Naive B cell (primary cell): ENCODE data around the gene TRIOBP. TPM values are rescaled to one million over a fixed set of nuclear protein-coding genes. Genes with fewer than 3 reads are reported as not detected.
"Not testable (repeated sequence)": the region's sequence is repeated elsewhere in the genome, so short reads cannot be mapped to it uniquely, and the experiment has no call there.

ENCODE experiments used
- ATAC-seq, 2 donors: fragments of 150-1000 bp; cut with Tn5 transposase; 2 replicates each; pipeline ENCODE4 v1.10.0; 2021; ENCODE audit warnings: low read depth in 2 of 2, mild to moderate bottlenecking in 2 of 2, moderate library complexity in 2 of 2
- DNase-seq: peaks from one replicate; pipeline ENCODE4 v3.0.0; 2022
- H3K27ac Mint-ChIP-seq, 6 donors: one replicate each; pipeline ENCODE4 v1.8.0; 2020 to 2022; ENCODE audit warnings: mild to moderate bottlenecking in 6 of 6, mixed read lengths in 6 of 6, moderate library complexity in 5 of 6, inconsistent platforms in 2 of 6
- H3K27me3 Mint-ChIP-seq, 3 donors: one replicate each; pipeline ENCODE4 v1.8.0; 2021 to 2022; ENCODE audit warnings: mixed read lengths in 3 of 3, mild to moderate bottlenecking in 1 of 3
- H3K36me3 Mint-ChIP-seq, 2 donors: one replicate each; pipeline ENCODE4 v1.8.0; 2020 to 2022; ENCODE audit warnings: mixed read lengths in 2 of 2, inconsistent platforms in 1 of 2, mild to moderate bottlenecking in 1 of 2
- H3K4me1 Mint-ChIP-seq, 3 donors: one replicate each; pipeline ENCODE4 v1.8.0; 2020 to 2022; ENCODE audit warnings: mixed read lengths in 3 of 3, inconsistent platforms in 1 of 3, mild to moderate bottlenecking in 1 of 3, moderate library complexity in 1 of 3
- H3K4me3 Mint-ChIP-seq, 8 donors: one replicate each; pipeline ENCODE4 v1.8.0; 2020 to 2022; ENCODE audit warnings: mild to moderate bottlenecking in 8 of 8, mixed read lengths in 8 of 8, moderate library complexity in 8 of 8, inconsistent platforms in 2 of 8
- H3K9me3 Mint-ChIP-seq, 7 donors: one replicate each; pipeline ENCODE4 v1.8.0; 2020 to 2022; ENCODE audit warnings: mixed read lengths in 7 of 7, mild to moderate bottlenecking in 5 of 7, inconsistent platforms in 2 of 7, moderate library complexity in 1 of 7
- polyA plus RNA-seq, 6 donors: library from polyadenylated mRNA; unstranded; fragments of 300-500 nt; fragmentation: Illumina TruSeq; gene quantifications; one replicate each; pipeline ENCODE4 v1.2.3, GENCODE V29; 2021; ENCODE audit warnings: low read depth in 6 of 6

The TRIOBP gene
- polyA plus RNA-seq, 6 donors from 2014 or later = 13.7 to 19.5 (median 16.2) TPM

DNA sequence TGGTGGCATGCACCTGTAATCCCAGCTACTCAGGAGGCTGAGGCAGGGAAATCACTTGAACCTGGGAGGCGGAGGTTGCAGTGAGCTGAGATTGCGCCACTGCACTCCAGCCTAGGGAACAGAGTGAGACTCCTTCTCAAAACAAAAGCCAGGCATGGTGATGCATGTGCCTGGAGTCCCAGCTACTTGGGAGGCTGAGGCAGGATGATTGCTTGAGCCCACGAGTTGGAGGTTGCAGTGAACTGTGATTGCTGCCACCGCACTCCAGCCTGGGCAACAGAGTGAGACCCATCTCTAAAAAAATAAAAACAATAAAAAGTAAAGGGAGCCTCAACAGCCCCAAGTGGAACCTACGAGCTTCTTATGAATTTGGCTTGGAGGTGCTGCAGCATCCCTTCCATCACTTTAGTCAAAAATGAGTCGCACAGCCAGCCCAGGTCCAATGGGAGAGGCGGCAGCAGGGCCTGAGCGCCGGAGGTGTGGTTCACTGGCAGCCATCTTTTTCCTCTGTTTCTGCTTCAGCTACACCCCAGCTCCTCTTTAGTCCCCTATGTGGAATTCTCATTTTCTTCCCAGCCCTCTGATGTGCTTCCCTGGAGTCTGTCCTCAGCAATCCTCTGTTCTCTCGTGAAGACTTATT is 81.6 kb downstream of the TRIOBP start:
- Mint-ChIP-seq H3K4me3 (peak overlapping the region in 1 of 8 donors; percentile 7), H3K9me3 (no peaks in the 10 kb centered on the region), H3K27me3 (no peaks in the 10 kb centered on the region), H3K36me3 (no peaks in the 10 kb centered on the region), H3K4me1 (peaks cover 0 to 5% (median 0%) of the 10 kb centered on the region in 3 donors), H3K27ac (peak overlapping the region in 1 of 6 donors; percentile 26)
- no peak for ATAC-seq
- no peak for DNase-seq

- H3K4me1 Mint-ChIP-seq = peaks cover 0 to 5% (median 0%) of the 10 kb centered on the region in 3 donors
- H3K36me3 Mint-ChIP-seq = no peaks in the 10 kb centered on the region
- ATAC-seq = no peak
- peak overlapping the region in 1 of 6 donors; percentile 26 for H3K27ac Mint-ChIP-seq
- H3K4me3 Mint-ChIP-seq = no peak overlapping the region
- peaks cover 0 to 8% (median 4%) of the 10 kb centered on the region in 3 donors for H3K27me3 Mint-ChIP-seq
- no peak for DNase-seq
- H3K9me3 Mint-ChIP-seq = no peaks in the 10 kb centered on the region
Observed at GRCh38 chr22:37781434-37782059, 84.7 kb downstream of the TRIOBP start.

GRCh38 chr22:37782340-37783168 is 85.7 kb downstream of the TRIOBP start:
- H3K4me1 Mint-ChIP-seq = peaks cover 0 to 5% (median 0%) of the 10 kb centered on the region in 3 donors
- peaks cover 0 to 8% (median 4%) of the 10 kb centered on the region in 3 donors for H3K27me3 Mint-ChIP-seq
- no peak overlapping the region for H3K4me3 Mint-ChIP-seq
- no peak for ATAC-seq
- no peaks in the 10 kb centered on the region for H3K36me3 Mint-ChIP-seq
- no peak overlapping the region for H3K27ac Mint-ChIP-seq
- DNase-seq = no peak
- no peaks in the 10 kb centered on the region for H3K9me3 Mint-ChIP-seq

GRCh38 chr22:37784829-37785495 is 88.1 kb downstream of the TRIOBP start:
- ATAC-seq (no peak), DNase-seq (no peak)
- no peaks in the 10 kb centered on the region for H3K9me3 Mint-ChIP-seq
- no peaks in the 10 kb centered on the region for H3K36me3 Mint-ChIP-seq
- no peaks in the 10 kb centered on the region for H3K4me1 Mint-ChIP-seq
- peaks cover 0 to 8% (median 4%) of the 10 kb centered on the region in 3 donors for H3K27me3 Mint-ChIP-seq
- H3K27ac Mint-ChIP-seq = peak overlapping the region in 2 of 6 donors; percentile 17 to 72
- no peak overlapping the region for H3K4me3 Mint-ChIP-seq

GRCh38 chr22:37790234-37790633 is 93.4 kb downstream of the TRIOBP start:
- no peak for DNase-seq
- no peak overlapping the region for H3K27ac Mint-ChIP-seq
- H3K36me3 Mint-ChIP-seq = no peaks in the 10 kb centered on the region
- peaks cover 0 to 4% (median 0%) of the 10 kb centered on the region in 3 donors for H3K27me3 Mint-ChIP-seq
- ATAC-seq = no peak
- H3K4me3 Mint-ChIP-seq = no peak overlapping the region
- H3K4me1 Mint-ChIP-seq = no peaks in the 10 kb centered on the region
- peaks cover 0 to 2% (median 0%) of the 10 kb centered on the region in 7 donors for H3K9me3 Mint-ChIP-seq

- no peak overlapping the region for H3K4me3 Mint-ChIP-seq
- peaks cover 0 to 2% (median 0%) of the 10 kb centered on the region in 7 donors for H3K9me3 Mint-ChIP-seq
- no peaks in the 10 kb centered on the region for H3K36me3 Mint-ChIP-seq
- H3K27ac Mint-ChIP-seq = no peak overlapping the region
- no peaks in the 10 kb centered on the region for H3K4me1 Mint-ChIP-seq
- ATAC-seq (no peak), DNase-seq (no peak)
- peaks cover 0 to 4% (median 0%) of the 10 kb centered on the region in 3 donors for H3K27me3 Mint-ChIP-seq
Observed at GRCh38 chr22:37792494-37792893, 95.6 kb downstream of the TRIOBP start.

- no peaks in the 10 kb centered on the region for H3K36me3 Mint-ChIP-seq
- no peak overlapping the region for H3K4me3 Mint-ChIP-seq
- H3K27ac Mint-ChIP-seq = no peak overlapping the region
- DNase-seq = no peak
- H3K4me1 Mint-ChIP-seq = no peaks in the 10 kb centered on the region
- H3K9me3 Mint-ChIP-seq = peaks cover 0 to 2% (median 0%) of the 10 kb centered on the region in 7 donors
- no peak for ATAC-seq
- H3K27me3 Mint-ChIP-seq = peaks cover 0 to 8% (median 6%) of the 10 kb centered on the region in 3 donors
Observed at GRCh38 chr22:37794376-37794775, 97.5 kb downstream of the TRIOBP start.

GRCh38 chr22:37796079-37796478 is 99.2 kb downstream of the TRIOBP start:
- Mint-ChIP-seq H3K27ac (peak overlapping the region in 1 of 6 donors; percentile 38), H3K4me3 (no peak overlapping the region), H3K36me3 (no peaks in the 10 kb centered on the region), H3K27me3 (peaks cover 8 to 19% (median 10%) of the 10 kb centered on the region in 3 donors), H3K9me3 (peaks cover 0 to 2% (median 0%) of the 10 kb centered on the region in 7 donors), H3K4me1 (no peaks in the 10 kb centered on the region)
- ATAC-seq (no peak), DNase-seq (no peak)

- H3K27me3 Mint-ChIP-seq = peaks cover 8 to 24% (median 10%) of the 10 kb centered on the region in 3 donors
- not testable (repeated sequence) for H3K27ac Mint-ChIP-seq, H3K36me3 Mint-ChIP-seq, DNase-seq, H3K4me1 Mint-ChIP-seq, H3K9me3 Mint-ChIP-seq, H3K4me3 Mint-ChIP-seq, ATAC-seq
Observed at GRCh38 chr22:37797259-37797658, 100.4 kb downstream of the TRIOBP start.

- Mint-ChIP-seq H3K9me3 (peaks cover 0 to 1% (median 0%) of the 10 kb centered on the region in 7 donors), H3K4me3 (peak overlapping the region in 1 of 8 donors; percentile 68), H3K27me3 (peaks cover 14 to 30% (median 14%) of the 10 kb centered on the region in 3 donors), H3K4me1 (peaks cover 3 to 7% (median 6%) of the 10 kb centered on the region in 3 donors), H3K27ac (no peak overlapping the region), H3K36me3 (no peaks in the 10 kb centered on the region)
- peak; percentile 30 to 33 for ATAC-seq
- no peak for DNase-seq
Observed at GRCh38 chr22:37797874-37798500, 101.1 kb downstream of the TRIOBP start.

DNA sequence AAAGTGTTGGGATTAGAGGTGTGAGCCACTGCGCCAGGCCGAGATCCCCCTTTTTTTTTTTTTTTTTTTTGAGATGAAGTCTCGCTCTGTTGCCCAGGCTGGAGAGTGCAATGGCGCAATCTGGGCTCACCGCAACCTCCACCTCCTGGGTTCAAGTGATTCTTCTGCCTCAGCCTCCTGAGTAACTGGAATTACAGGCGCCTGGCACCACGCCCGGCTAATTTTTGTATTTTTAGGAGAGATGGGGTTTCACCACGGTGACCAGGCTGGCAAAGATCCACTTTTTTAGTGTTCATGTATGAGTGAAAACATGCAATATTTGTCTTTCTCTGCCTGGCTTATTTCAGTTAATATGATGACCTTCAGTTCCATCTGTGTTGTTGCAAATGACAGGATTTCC is 103.1 kb downstream of the TRIOBP start:
- H3K27ac Mint-ChIP-seq = not testable (repeated sequence)

GRCh38 chr22:37801946-37802309 is 105.1 kb downstream of the TRIOBP start:
- H3K4me3 Mint-ChIP-seq = peak overlapping the region in 5 of 8 donors; percentile 73 to 88 (median 78)
- no peak overlapping the region for H3K27ac Mint-ChIP-seq
- DNase-seq (no peak), ATAC-seq (no peak)
- peaks cover 0 to 3% (median 0%) of the 10 kb centered on the region in 7 donors for H3K9me3 Mint-ChIP-seq
- peaks cover 42 to 63% (median 46%) of the 10 kb centered on the region in 3 donors for H3K27me3 Mint-ChIP-seq
- no peaks in the 10 kb centered on the region for H3K36me3 Mint-ChIP-seq
- peaks cover 26 to 36% (median 33%) of the 10 kb centered on the region in 3 donors for H3K4me1 Mint-ChIP-seq

More for the DNA sequence above, 103.1 kb downstream of the TRIOBP start:
- not testable (repeated sequence) for H3K36me3 Mint-ChIP-seq, H3K4me3 Mint-ChIP-seq, DNase-seq, H3K9me3 Mint-ChIP-seq, ATAC-seq
- peaks cover 15 to 22% (median 20%) of the 10 kb centered on the region in 3 donors for H3K4me1 Mint-ChIP-seq
- peaks cover 26 to 46% (median 29%) of the 10 kb centered on the region in 3 donors for H3K27me3 Mint-ChIP-seq
